Bronchial smooth muscle cell (primary cell): ENCODE results near the gene CD200R1. TPM values are rescaled to one million over a fixed set of nuclear protein-coding genes. Genes with fewer than 3 reads are reported as not detected.

Source experiments
- total RNA-seq: library from RNA; depleted of rRNA; stranded (reverse); fragments of >200 nt; gene quantifications from 2 replicates; pipeline ENCODE4 v1.2.1, GENCODE V29; 2014

CD200R1 gene, protein sequence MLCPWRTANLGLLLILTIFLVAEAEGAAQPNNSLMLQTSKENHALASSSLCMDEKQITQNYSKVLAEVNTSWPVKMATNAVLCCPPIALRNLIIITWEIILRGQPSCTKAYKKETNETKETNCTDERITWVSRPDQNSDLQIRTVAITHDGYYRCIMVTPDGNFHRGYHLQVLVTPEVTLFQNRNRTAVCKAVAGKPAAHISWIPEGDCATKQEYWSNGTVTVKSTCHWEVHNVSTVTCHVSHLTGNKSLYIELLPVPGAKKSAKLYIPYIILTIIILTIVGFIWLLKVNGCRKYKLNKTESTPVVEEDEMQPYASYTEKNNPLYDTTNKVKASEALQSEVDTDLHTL
- 0.09 and 0.16 TPM in 2 replicates for total RNA-seq

GRCh38 chr3:112974894-112975293 lies at the start of gene CD200R1:
Gene CD200R1 (minus strand): TSS chr3:112975103. CDS start chr3:112974857, 246 bp downstream.

DNA sequence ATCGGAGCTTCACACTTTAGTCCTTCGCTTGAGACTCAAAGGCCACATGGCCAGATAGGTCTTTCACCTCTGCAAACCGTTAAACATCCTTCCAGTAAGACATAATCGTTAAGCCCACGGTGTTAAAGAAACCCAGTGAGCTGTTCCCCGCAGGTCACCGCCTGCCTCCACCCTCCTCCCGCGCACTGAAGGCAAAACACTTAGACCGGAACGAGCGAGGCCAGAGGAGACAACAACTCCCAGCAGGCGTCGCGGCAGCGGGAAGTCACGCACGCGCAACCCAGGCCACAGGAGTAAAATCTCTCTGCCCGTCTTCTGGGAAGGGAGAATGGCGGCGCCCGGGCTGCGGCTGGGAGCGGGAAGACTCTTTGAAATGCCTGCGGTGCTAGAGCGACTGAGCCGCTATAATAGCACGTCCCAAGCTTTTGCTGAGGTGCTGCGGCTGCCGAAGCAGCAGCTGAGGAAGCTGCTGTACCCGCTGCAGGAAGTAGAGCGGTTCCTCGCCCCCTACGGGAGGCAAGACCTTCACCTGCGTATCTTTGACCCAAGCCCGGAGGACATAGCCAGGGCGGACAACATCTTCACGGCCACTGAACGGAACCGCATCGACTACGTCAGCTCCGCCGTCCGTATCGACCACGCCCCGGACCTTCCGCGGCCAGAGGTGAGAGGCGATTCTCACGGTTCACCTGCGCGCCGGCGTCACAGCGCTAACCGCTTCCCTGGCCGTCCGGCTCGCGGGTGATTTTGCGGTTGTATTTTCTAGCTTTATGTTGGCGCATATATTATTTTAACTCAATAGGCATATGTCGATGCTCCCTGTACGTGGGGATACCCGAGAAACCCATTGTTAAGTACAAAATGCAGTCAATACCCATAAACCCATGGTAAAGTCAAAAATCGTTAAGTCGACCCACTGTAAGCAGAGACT lies 16.0 kb upstream of the CD200R1 start, which contains the start of gene GTPBP8:
Gene GTPBP8 (plus strand): TSS at position 313 of the 931 bp plus-strand sequence. CDS start 16 bp downstream, at position 329.

Other genes with a start within 250 kb of the CD200R1 start
- under 0.01 TPM in 1 of 2 replicates, not detected in the other for gene CD200R1L, start 128.2 kb downstream of the CD200R1 start, total RNA-seq
- gene GTPBP8, start 15.9 kb upstream of the CD200R1 start, total RNA-seq: 25.5 and 28.2 TPM in 2 replicates
- gene BOC, start 236.5 kb upstream of the CD200R1 start, total RNA-seq: 2.8 and 3.5 TPM in 2 replicates